IMR-90 (cell line): ENCODE measurements around the gene TTF2. TPM values are rescaled to one million over a fixed set of nuclear protein-coding genes. Genes with fewer than 3 reads are reported as not detected.

Experiments
- ATAC-seq: fragments of 200-7000 bp; cut with Tn5 transposase; 2 replicates; pipeline ENCODE4 v1.9.1; 2020; ENCODE audit warnings: low read depth, mild to moderate bottlenecking, moderate library complexity
- BruUV-seq: library from RNA; stranded (reverse); fragments of 400-500 nt; replicated peaks from 2 replicates; lab custom pipeline; 2021; lab: Mats Ljungman, UMichigan
- CTCF ChIA-PET: fragments of 300-600 bp; formaldehyde crosslinking; extraction: SDS; loops from one replicate; lab custom pipeline; 2021; ENCODE audit warnings: antibody characterized with exemption; lab: Yijun Ruan, JAX
- POLR2A ChIA-PET: fragments of 300-600 bp; sonication (Branson Sonifier 250); formaldehyde crosslinking; loops from one replicate; lab custom pipeline; 2022; ENCODE audit warnings: antibody characterized with exemption; ENCODE audit not compliant: unreplicated experiment; lab: Charles Lee
- DNase-seq: peaks from one replicate; pipeline ENCODE4 v3.0.0; 2013
- H2AFZ ChIP-seq: replicated peaks from 2 replicates; pipeline ENCODE3; 2013; ENCODE audit warnings: low read length, mild to moderate bottlenecking; ENCODE audit not compliant: poor library complexity
- H2AK5ac ChIP-seq: 2 replicates; pipeline ENCODE4 v1.6.1; 2013; ENCODE audit warnings: low read depth, low read length, inconsistent platforms
- H2AK9ac ChIP-seq: replicated peaks from 2 replicates; pipeline ENCODE3; 2013; ENCODE audit warnings: mild to moderate bottlenecking, low read depth, low read length, moderate library complexity; ENCODE audit not compliant: poor library complexity
- H2BK120ac ChIP-seq: 2 replicates; pipeline ENCODE4 v1.6.1; 2013; ENCODE audit warnings: low read depth, low read length, inconsistent platforms
- H2BK15ac ChIP-seq: 3 replicates; pipeline ENCODE4 v1.6.1; 2013; ENCODE audit warnings: low read depth, low read length, inconsistent platforms
- H2BK20ac ChIP-seq: 2 replicates; pipeline ENCODE4 v1.6.1; 2013; ENCODE audit warnings: low read depth, mild to moderate bottlenecking, inconsistent platforms, low read length, moderate library complexity
- H2BK5ac ChIP-seq: 2 replicates; pipeline ENCODE4 v1.6.1; 2013; ENCODE audit warnings: mild to moderate bottlenecking, low read depth, low read length, inconsistent platforms; ENCODE audit not compliant: poor library complexity, severe bottlenecking
- H3K14ac ChIP-seq: replicated peaks from 2 replicates; pipeline ENCODE4 v1.6.1; 2013; ENCODE audit warnings: low read depth, low read length, inconsistent platforms
- H3K18ac ChIP-seq: 2 replicates; pipeline ENCODE4 v1.6.1; 2013; ENCODE audit warnings: low read depth, low read length, control low read depth
- H3K23ac ChIP-seq: 2 replicates; pipeline ENCODE4 v1.6.1; 2013; ENCODE audit warnings: low read depth, low read length, inconsistent platforms
- H3K27ac ChIP-seq: 2 replicates; pipeline ENCODE4 v1.5.1; 2013; ENCODE audit warnings: mild to moderate bottlenecking, control low read depth, low read length; ENCODE audit not compliant: insufficient read depth
- H3K27me3 ChIP-seq: 2 replicates; pipeline ENCODE4 v1.6.1; 2013; ENCODE audit warnings: low read length; ENCODE audit not compliant: control insufficient read depth, insufficient read depth
- H3K36me3 ChIP-seq: 2 replicates; pipeline ENCODE4 v1.6.1; 2013; ENCODE audit warnings: low read length, mixed read lengths; ENCODE audit not compliant: control insufficient read depth, insufficient read depth
- H3K4ac ChIP-seq: 2 replicates; pipeline ENCODE4 v1.6.1; 2013; ENCODE audit warnings: low read depth, low read length, inconsistent platforms
- H3K4me1 ChIP-seq: 2 replicates; pipeline ENCODE4 v1.6.1; 2013; ENCODE audit warnings: low read length, mixed read lengths; ENCODE audit not compliant: control insufficient read depth, insufficient read depth
- H3K4me2 ChIP-seq: 2 replicates; pipeline ENCODE4 v1.6.1; 2013; ENCODE audit warnings: low read depth, mild to moderate bottlenecking, control low read depth, low read length, moderate library complexity
- H3K4me3 ChIP-seq: 2 replicates; pipeline ENCODE4 v1.5.1; 2013; ENCODE audit warnings: low read depth, mild to moderate bottlenecking, control low read depth, low read length, moderate library complexity; ENCODE audit not compliant: insufficient read depth
- H3K56ac ChIP-seq: 2 replicates; pipeline ENCODE4 v1.6.1; 2013; ENCODE audit warnings: low read length, inconsistent platforms; ENCODE audit not compliant: insufficient read depth; ENCODE audit errors: extremely low read depth
- H3K79me1 ChIP-seq, 2 experiments: 2 replicates each; pipeline ENCODE4 v1.6.1; 2013; ENCODE audit warnings: low read length in 2 of 2, inconsistent platforms in 1 of 2, low read depth in 1 of 2
- H3K9ac ChIP-seq: 2 replicates; pipeline ENCODE4 v1.6.1; 2013; ENCODE audit warnings: low read depth, low read length, control low read depth
- H3K9me1 ChIP-seq: 2 replicates; pipeline ENCODE4 v1.6.1; 2013; ENCODE audit warnings: low read length, inconsistent platforms; ENCODE audit not compliant: insufficient read depth
- H3K9me3 ChIP-seq: 2 replicates; pipeline ENCODE4 v1.6.1; 2013; ENCODE audit warnings: low read length; ENCODE audit not compliant: control insufficient read depth, insufficient read depth
- H4K20me1 ChIP-seq: 2 replicates; pipeline ENCODE4 v1.6.1; 2013; ENCODE audit warnings: low read length, inconsistent platforms; ENCODE audit not compliant: insufficient read depth
- H4K5ac ChIP-seq: 2 replicates; pipeline ENCODE4 v1.6.1; 2013; ENCODE audit warnings: mild to moderate bottlenecking, low read depth, low read length, control low read depth
- H4K8ac ChIP-seq, 2 experiments: 2 replicates each; pipeline ENCODE4 v1.6.1; 2013; ENCODE audit warnings: low read depth in 2 of 2, low read length in 2 of 2, control low read depth in 1 of 2, inconsistent platforms in 1 of 2
- H4K91ac ChIP-seq: 2 replicates; pipeline ENCODE4 v1.6.1; 2013; ENCODE audit warnings: low read depth, low read length, inconsistent platforms; ENCODE audit not compliant: insufficient read depth
- BHLHE40 ChIP-seq: fragments of 150-350 bp; IDR thresholded peaks from 2 replicates; pipeline ENCODE4 v1.6.1; 2016; ENCODE audit warnings: mild to moderate bottlenecking, low read depth, low read length
- CEBPB ChIP-seq: IDR thresholded peaks from 2 replicates; pipeline ENCODE4 v1.6.1; 2012; ENCODE audit warnings: low read depth, low read length, improper control_type of control experiment
- CHD1 ChIP-seq: IDR thresholded peaks from 2 replicates; pipeline ENCODE4 v1.6.1; 2012; ENCODE audit warnings: low read depth, low read length, improper control_type of control experiment
- CTCF ChIP-seq: conservative IDR thresholded peaks from 2 replicates; pipeline ENCODE4 v1.5.1; 2012; ENCODE audit warnings: mild to moderate bottlenecking, low read depth, low read length, improper control_type of control experiment
- ELK1 ChIP-seq: fragments of 150-350 bp; IDR thresholded peaks from 2 replicates; pipeline ENCODE4 v1.6.1; 2016; ENCODE audit warnings: low read depth, mild to moderate bottlenecking, low read length, moderate library complexity, borderline replicate concordance
- FOS ChIP-seq: fragments of 150-350 bp; IDR thresholded peaks from 2 replicates; pipeline ENCODE4 v1.6.1; 2016; ENCODE audit warnings: low read depth, low read length
- MAFK ChIP-seq: IDR thresholded peaks from 2 replicates; pipeline ENCODE4 v1.6.1; 2012; ENCODE audit warnings: low read depth, low read length, improper control_type of control experiment
- MXI1 ChIP-seq: IDR thresholded peaks from 2 replicates; pipeline ENCODE4 v1.6.1; 2012; ENCODE audit warnings: low read depth, mild to moderate bottlenecking, low read length, moderate library complexity, borderline replicate concordance
- NFE2L2 ChIP-seq: fragments of 150-350 bp; IDR thresholded peaks from 2 replicates; pipeline ENCODE4 v1.6.1; 2016; ENCODE audit warnings: low read depth, mild to moderate bottlenecking, low read length
- POLR2A ChIP-seq: IDR thresholded peaks from 2 replicates; pipeline ENCODE4 v1.6.1; 2012; ENCODE audit warnings: mild to moderate bottlenecking, low read depth, low read length
- RAD21 ChIP-seq: IDR thresholded peaks from 2 replicates; pipeline ENCODE4 v1.6.1; 2012; ENCODE audit warnings: low read length, improper control_type of control experiment
- RCOR1 ChIP-seq: IDR thresholded peaks from 2 replicates; pipeline ENCODE4 v1.6.1; 2012; ENCODE audit warnings: mild to moderate bottlenecking, low read length, improper control_type of control experiment; ENCODE audit not compliant: insufficient replicate concordance
- SMC3 ChIP-seq: fragments of 150-350 bp; IDR thresholded peaks from 2 replicates; pipeline ENCODE4 v1.6.1; 2016; ENCODE audit warnings: low read depth, mild to moderate bottlenecking, antibody characterized with exemption, low read length, moderate library complexity
- USF2 ChIP-seq: fragments of 150-350 bp; IDR thresholded peaks from 2 replicates; pipeline ENCODE4 v1.6.1; 2017; ENCODE audit warnings: mild to moderate bottlenecking, antibody characterized with exemption, low read length, low read depth
- WGBS, 2 experiments: methylation state at CpG; one replicate each; pipeline versions ENCODE4 v1.1.5 to v1.1.7; 2013; ENCODE audit warnings: missing lambda C conversion rate in 2 of 2; ENCODE audit not compliant: insufficient read length in 1 of 2; ENCODE audit errors: extremely low coverage in 2 of 2; 5-methylcytosine and 5-hydroxymethylcytosine counted together
- dilution Hi-C: fragments of 300-500 bp; cut with HindIII; formaldehyde crosslinking; loops from one replicate; pipeline ENCODE4 v1.14.3; 2018; ENCODE audit warnings: low sequenced_read_pairs; ENCODE audit not compliant: unreplicated experiment
- in situ Hi-C: fragments of 300-500 bp; cut with MboI; formaldehyde crosslinking; loops from 3 replicates; pipeline ENCODE4 v1.14.3; 2019; ENCODE audit warnings: low sequenced_read_pairs, inconsistent platforms, mixed read lengths
- intact Hi-C: fragments of 100-400 bp; cut with micrococcal nuclease; formaldehyde crosslinking; loops from 2 replicates; pipeline ENCODE4 v1.10.0; 2022
- polyA plus RNA-seq, 3 experiments: library from polyadenylated mRNA; depleted of rRNA; stranded (reverse); fragments of >200 nt; gene quantifications; 2 replicates each; pipeline ENCODE4 v1.2.3, GENCODE V29; 2012; ENCODE audit warnings: low replicate concordance in 1 of 3
- total RNA-seq: library from RNA; depleted of rRNA; stranded (reverse); fragments of >200 nt; gene quantifications from 2 replicates; pipeline ENCODE4 v1.2.3, GENCODE V29; 2012

TTF2 gene
- total and polyA plus RNA-seq, 2 of the 4 experiments (the other 2 are of a cell fraction), result 11.5 to 14.7 TPM

- H3K4ac ChIP-seq, result no peak overlapping the region
- H3K4me2 ChIP-seq, result no peak overlapping the region
- no peak overlapping the region for H3K23ac ChIP-seq
- peaks cover 4% of the 10 kb centered on the region; the same call in 1 of the 2 replicates for H3K9me1 ChIP-seq
- H2BK15ac ChIP-seq, result no peak overlapping the region
- no peaks in the 10 kb centered on the region for H3K9me3 ChIP-seq
- no peak overlapping the region for H4K5ac ChIP-seq
- WGBS, 2 experiments, result 14% methylated on average over 1 of the region's 1 CpG; no CpG with 5 or more reads in 1 of the 2 experiments
- no peak overlapping the region for H2AFZ ChIP-seq
- no peaks in the 10 kb centered on the region for H3K79me1 ChIP-seq
- H3K4me1 ChIP-seq, result no peaks in the 10 kb centered on the region
- in situ Hi-C loops, result no loop called here
- H2AK9ac ChIP-seq, result no peak overlapping the region
- H3K27me3 ChIP-seq, result 0 out of 2 replicates have a peak, but pooled peaks cover 2% of the 10 kb centered on the region
- no peak for DNase-seq
- no peak overlapping the region for H2BK5ac ChIP-seq
- no peak overlapping the region for H3K27ac ChIP-seq
- no peak overlapping the region for H2AK5ac ChIP-seq
- CTCF ChIA-PET, result no interaction called here
- H3K56ac ChIP-seq, result no peak overlapping the region
- no peak for TF ChIP-seq BHLHE40
- TF ChIP-seq NFE2L2, result no peak
- TF ChIP-seq SMC3, result no peak
- no peak for TF ChIP-seq RAD21
- no peak for TF ChIP-seq USF2
- no peak for TF ChIP-seq CHD1
- no peak for TF ChIP-seq ELK1
- no peak for TF ChIP-seq MAFK
- TF ChIP-seq FOS, result no peak
- TF ChIP-seq MXI1, result no peak
- TF ChIP-seq RCOR1, result no peak
- no peak for TF ChIP-seq CTCF
- TF ChIP-seq POLR2A, result no peak
- TF ChIP-seq CEBPB, result no peak
- ATAC-seq, result no peak
- H3K36me3 ChIP-seq, result no peaks in the 10 kb centered on the region
- intact Hi-C loops, result no loop called here
- no peak overlapping the region for H4K91ac ChIP-seq
- no TSS peak for BruUV-seq
- POLR2A ChIA-PET, result no interaction called here
- H2BK20ac ChIP-seq, result no peak overlapping the region
- H3K9ac ChIP-seq, result no peak overlapping the region
- dilution Hi-C loops, result no loop called here
- H4K8ac ChIP-seq, result no peak overlapping the region
- H4K20me1 ChIP-seq, result no peaks in the 10 kb centered on the region
- no peak overlapping the region for H3K4me3 ChIP-seq
- no peak overlapping the region for H2BK120ac ChIP-seq
- no peak overlapping the region for H3K14ac ChIP-seq
- no peak overlapping the region for H3K18ac ChIP-seq
Observed at GRCh38 chr1:117044217-117044616, 15.9 kb upstream of the TTF2 start.
